ENCODE results near the gene SYTL4. TPM values are rescaled to one million over a fixed set of nuclear protein-coding genes. Genes with fewer than 3 reads are reported as not detected.

The SYTL4 gene
- total and polyA plus RNA-seq, 2 experiments from 2014 or later: 0.28 TPM; not detected in 1

- no peak for TF ChIP-seq JUNB (IDR thresholded peaks at IDR 0.05; ENCODE audit: unreplicated experiment)
- TF ChIP-seq ZNF331 (CRISPR knock-in tag; IDR thresholded peaks at IDR 0.05; ENCODE audit: low read depth): no peak
Measured at GRCh38 chrX:100673397-100673953, 58.4 kb downstream of the SYTL4 start (continued).

DNA sequence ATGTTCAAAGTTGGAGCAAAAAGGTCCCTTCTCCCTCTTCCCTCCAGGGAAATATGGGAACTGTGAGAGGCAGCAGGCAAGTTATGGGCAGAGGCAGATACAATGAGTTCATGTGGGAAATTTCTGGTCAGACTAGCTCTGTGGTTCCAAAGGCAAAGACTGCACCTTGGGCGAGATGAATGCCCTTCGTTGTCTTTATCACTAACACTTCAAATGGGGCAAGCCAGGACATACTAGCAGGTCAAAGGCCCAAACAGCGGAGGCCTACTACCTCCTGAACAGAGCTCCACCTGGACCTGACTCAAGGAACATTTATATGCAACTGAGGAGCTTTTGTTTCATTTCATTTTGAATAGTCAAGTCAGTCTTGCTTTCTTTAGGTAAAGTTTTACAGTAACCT is 59.0 kb downstream of the SYTL4 start:
- peaks cover 2% of the 10 kb centered on the region for H3K27me3 Mint-ChIP-seq (ENCODE audit: insufficient read depth, low read depth, poor library complexity)
- DNase-seq (ENCODE audit: low spot score) (no peak), ATAC-seq (no peak)
- Histone ChIP-seq H3K27ac (ENCODE audit: low read depth) (no peak overlapping the region), H3K27me3 (ENCODE audit: insufficient read depth) (no peaks in the 10 kb centered on the region), H3K4me3 (no peak overlapping the region), H3K9me2 (ENCODE audit: insufficient read depth) (no peaks in the 10 kb centered on the region), H3K36me3 (ENCODE audit: insufficient read depth) (no peaks in the 10 kb centered on the region), H3K79me2 (replicated peaks; ENCODE audit: insufficient read depth) (no peaks in the 10 kb centered on the region), H3K4me1 (ENCODE audit: insufficient read depth) (no peaks in the 10 kb centered on the region), H3F3A (replicated peaks; ENCODE audit: low read depth) (no peaks in the 10 kb centered on the region), H2AFZ (no peak overlapping the region; the same call in 1 of the 2 replicates), H4K20me1 (replicated peaks; ENCODE audit: insufficient read depth) (no peaks in the 10 kb centered on the region), H3K4me2 (no peak overlapping the region)
- H3K9me3 Mint-ChIP-seq: no peaks in the 10 kb centered on the region
- H3K4me3 Mint-ChIP-seq: no peak overlapping the region
- no peaks in the 10 kb centered on the region; the same call in 2 of the 3 replicates for H3K4me1 Mint-ChIP-seq
- TF ChIP-seq, protein P1, sequence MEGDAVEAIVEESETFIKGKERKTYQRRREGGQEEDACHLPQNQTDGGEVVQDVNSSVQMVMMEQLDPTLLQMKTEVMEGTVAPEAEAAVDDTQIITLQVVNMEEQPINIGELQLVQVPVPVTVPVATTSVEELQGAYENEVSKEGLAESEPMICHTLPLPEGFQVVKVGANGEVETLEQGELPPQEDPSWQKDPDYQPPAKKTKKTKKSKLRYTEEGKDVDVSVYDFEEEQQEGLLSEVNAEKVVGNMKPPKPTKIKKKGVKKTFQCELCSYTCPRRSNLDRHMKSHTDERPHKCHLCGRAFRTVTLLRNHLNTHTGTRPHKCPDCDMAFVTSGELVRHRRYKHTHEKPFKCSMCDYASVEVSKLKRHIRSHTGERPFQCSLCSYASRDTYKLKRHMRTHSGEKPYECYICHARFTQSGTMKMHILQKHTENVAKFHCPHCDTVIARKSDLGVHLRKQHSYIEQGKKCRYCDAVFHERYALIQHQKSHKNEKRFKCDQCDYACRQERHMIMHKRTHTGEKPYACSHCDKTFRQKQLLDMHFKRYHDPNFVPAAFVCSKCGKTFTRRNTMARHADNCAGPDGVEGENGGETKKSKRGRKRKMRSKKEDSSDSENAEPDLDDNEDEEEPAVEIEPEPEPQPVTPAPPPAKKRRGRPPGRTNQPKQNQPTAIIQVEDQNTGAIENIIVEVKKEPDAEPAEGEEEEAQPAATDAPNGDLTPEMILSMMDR (conservative IDR thresholded peaks at IDR 0.05; ENCODE audit: low read depth in 2 of 2): no peak
- TF ChIP-seq EZH2 (IDR thresholded peaks at IDR 0.05; ENCODE audit: low read depth, unreplicated experiment): no peak
- TF ChIP-seq, protein P2, sequence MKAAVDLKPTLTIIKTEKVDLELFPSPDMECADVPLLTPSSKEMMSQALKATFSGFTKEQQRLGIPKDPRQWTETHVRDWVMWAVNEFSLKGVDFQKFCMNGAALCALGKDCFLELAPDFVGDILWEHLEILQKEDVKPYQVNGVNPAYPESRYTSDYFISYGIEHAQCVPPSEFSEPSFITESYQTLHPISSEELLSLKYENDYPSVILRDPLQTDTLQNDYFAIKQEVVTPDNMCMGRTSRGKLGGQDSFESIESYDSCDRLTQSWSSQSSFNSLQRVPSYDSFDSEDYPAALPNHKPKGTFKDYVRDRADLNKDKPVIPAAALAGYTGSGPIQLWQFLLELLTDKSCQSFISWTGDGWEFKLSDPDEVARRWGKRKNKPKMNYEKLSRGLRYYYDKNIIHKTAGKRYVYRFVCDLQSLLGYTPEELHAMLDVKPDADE (IDR thresholded peaks at IDR 0.05): no peak
- TF ChIP-seq JUNB (IDR thresholded peaks at IDR 0.05; ENCODE audit: unreplicated experiment): no peak
- TF ChIP-seq, protein P3, sequence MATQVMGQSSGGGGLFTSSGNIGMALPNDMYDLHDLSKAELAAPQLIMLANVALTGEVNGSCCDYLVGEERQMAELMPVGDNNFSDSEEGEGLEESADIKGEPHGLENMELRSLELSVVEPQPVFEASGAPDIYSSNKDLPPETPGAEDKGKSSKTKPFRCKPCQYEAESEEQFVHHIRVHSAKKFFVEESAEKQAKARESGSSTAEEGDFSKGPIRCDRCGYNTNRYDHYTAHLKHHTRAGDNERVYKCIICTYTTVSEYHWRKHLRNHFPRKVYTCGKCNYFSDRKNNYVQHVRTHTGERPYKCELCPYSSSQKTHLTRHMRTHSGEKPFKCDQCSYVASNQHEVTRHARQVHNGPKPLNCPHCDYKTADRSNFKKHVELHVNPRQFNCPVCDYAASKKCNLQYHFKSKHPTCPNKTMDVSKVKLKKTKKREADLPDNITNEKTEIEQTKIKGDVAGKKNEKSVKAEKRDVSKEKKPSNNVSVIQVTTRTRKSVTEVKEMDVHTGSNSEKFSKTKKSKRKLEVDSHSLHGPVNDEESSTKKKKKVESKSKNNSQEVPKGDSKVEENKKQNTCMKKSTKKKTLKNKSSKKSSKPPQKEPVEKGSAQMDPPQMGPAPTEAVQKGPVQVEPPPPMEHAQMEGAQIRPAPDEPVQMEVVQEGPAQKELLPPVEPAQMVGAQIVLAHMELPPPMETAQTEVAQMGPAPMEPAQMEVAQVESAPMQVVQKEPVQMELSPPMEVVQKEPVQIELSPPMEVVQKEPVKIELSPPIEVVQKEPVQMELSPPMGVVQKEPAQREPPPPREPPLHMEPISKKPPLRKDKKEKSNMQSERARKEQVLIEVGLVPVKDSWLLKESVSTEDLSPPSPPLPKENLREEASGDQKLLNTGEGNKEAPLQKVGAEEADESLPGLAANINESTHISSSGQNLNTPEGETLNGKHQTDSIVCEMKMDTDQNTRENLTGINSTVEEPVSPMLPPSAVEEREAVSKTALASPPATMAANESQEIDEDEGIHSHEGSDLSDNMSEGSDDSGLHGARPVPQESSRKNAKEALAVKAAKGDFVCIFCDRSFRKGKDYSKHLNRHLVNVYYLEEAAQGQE (IDR thresholded peaks at IDR 0.05; ENCODE audit: unreplicated experiment): no peak
- no peak for TF ChIP-seq ZNF331 (CRISPR knock-in tag; IDR thresholded peaks at IDR 0.05; ENCODE audit: low read depth)
- no peak for TF ChIP-seq EZH2phosphoT487 (IDR thresholded peaks at IDR 0.05; ENCODE audit: unreplicated experiment)
- no peak for TF ChIP-seq ZNF462 (CRISPR knock-in tag; IDR thresholded peaks at IDR 0.05)
- no peak for TF ChIP-seq NANOG (IDR thresholded peaks at IDR 0.05; ENCODE audit: borderline replicate concordance)
- TF ChIP-seq STAT1 (IDR thresholded peaks at IDR 0.05; ENCODE audit: unreplicated experiment): no peak
- TF ChIP-seq POLR2AphosphoS5 (IDR thresholded peaks at IDR 0.05; ENCODE audit: low read depth): no peak
- no peak for TF ChIP-seq ZNF114 (CRISPR knock-in tag; IDR thresholded peaks at IDR 0.05)
- no peak overlapping the region for H3K27ac Mint-ChIP-seq
- H3K36me3 Mint-ChIP-seq (ENCODE audit: low read depth): no peaks in the 10 kb centered on the region
